NCI-H1092 (cell line): ENCODE measurements around the gene KNG1.
A peak's percentile ranks its signal among the peaks of the same experiment; 100 is the strongest.

Experiments used
- DNase-seq: peaks from one replicate; lab custom pipeline; 2025; lab: John Stamatoyannopoulos, UW

The KNG1 gene

DNA sequence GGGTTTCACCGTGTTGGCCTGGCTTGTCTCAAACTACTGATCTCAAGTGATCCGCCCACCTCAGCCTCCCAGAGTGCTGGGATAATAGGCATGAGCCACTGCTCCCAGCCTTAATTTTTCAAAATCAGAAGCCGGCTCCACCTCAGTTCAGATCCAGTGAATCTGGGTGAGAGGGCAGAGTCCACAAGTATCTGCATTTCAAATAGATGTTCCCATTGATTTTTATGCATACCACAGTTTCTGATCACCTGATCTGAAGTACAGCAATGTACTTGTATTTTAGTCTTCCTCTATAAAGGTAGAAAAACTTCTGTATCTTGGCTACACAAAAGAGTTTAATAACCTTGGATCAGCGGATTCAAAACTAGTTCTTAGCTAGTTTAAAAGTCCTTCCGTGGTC lies 62.0 kb downstream of the KNG1 start:
- DNase-seq, result no peak

- DNase-seq, result no peak
Observed at GRCh38 chr3:186782542-186783057, 65.4 kb downstream of the KNG1 start.

DNA sequence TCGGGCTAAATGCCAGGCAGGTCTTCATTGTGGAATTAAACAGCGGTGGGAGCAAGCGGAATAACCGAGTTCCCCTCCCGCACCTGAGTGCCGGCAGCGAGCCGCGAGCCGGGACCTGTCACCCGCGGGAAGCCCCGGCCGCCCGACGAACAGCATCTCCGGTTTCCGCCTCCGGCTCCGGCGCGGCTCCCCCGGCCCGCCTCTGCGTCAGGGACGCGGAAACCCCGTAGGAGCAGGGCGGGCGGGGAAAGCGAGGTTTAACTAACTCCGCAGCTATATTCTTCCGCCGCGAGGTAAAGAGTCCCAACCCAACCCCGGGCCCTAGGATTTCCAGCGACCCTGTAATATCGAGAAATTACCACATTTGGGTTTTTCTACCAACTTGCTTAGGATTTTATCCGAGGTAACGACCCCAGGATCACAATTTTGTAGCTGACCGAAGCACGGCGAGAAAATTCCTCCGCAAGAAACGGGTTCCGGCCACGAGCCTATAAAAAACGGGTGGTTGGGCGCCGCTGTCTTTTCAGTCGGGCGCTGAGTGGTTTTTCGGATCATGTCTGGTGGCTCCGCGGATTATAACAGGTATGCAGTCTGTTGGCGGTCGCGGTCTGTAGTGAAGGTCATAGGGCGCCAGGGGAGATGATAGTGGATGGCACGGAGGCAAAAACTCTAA lies 66.0 kb downstream of the KNG1 start, which contains the start of gene EIF4A2:
TSS of gene EIF4A2 (plus strand) at position 520 of the 673 bp plus-strand sequence. CDS start at position 554, 34 bp downstream.
- peak; percentile 86 for DNase-seq

- peak; percentile 73 for DNase-seq
Observed at GRCh38 chr3:186783731-186784515, 66.8 kb downstream of the KNG1 start.

- DNase-seq, result no peak
Observed at GRCh38 chr3:186784820-186785494, 67.8 kb downstream of the KNG1 start.

DNA sequence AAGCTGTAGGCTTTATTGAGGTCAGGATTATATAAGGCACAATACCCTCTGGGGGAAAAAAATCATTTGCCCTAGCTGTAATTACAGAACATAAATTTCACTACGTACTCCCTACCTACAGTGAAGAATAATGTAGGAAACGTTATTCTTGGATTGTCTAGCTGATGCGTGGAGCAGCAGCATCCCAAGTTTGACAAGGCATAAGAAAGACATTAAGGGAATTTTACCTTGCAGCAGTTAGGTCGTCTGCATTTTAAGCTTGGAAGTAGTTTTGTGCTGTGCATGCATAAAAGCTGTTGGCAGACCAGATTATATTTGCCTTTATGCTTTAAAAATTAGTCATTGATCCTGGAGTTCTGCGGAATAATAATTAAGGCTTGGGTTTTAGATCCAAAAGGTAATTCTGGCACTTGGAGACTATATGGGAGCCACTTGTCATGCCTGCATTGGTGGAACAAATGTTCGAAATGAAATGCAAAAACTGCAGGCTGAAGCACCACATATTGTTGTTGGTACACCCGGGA lies 68.4 kb downstream of the KNG1 start:
- DNase-seq, result no peak

DNA sequence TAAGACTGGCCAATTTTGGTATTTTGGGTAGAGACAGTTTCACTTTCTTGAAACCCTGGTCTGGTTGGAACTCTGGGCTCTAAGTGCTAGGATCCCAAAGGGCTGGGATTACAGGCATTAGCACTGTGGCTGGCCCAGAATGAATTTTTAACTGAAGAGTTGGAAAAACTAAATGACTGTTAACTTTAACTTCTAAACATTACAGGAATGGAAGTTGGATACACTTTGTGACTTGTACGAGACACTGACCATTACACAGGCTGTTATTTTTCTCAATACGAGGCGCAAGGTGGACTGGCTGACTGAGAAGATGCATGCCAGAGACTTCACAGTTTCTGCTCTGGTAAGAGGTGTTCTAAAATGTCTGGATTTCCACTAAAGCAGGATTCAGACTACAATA lies 69.8 kb downstream of the KNG1 start:
- no peak for DNase-seq

DNA sequence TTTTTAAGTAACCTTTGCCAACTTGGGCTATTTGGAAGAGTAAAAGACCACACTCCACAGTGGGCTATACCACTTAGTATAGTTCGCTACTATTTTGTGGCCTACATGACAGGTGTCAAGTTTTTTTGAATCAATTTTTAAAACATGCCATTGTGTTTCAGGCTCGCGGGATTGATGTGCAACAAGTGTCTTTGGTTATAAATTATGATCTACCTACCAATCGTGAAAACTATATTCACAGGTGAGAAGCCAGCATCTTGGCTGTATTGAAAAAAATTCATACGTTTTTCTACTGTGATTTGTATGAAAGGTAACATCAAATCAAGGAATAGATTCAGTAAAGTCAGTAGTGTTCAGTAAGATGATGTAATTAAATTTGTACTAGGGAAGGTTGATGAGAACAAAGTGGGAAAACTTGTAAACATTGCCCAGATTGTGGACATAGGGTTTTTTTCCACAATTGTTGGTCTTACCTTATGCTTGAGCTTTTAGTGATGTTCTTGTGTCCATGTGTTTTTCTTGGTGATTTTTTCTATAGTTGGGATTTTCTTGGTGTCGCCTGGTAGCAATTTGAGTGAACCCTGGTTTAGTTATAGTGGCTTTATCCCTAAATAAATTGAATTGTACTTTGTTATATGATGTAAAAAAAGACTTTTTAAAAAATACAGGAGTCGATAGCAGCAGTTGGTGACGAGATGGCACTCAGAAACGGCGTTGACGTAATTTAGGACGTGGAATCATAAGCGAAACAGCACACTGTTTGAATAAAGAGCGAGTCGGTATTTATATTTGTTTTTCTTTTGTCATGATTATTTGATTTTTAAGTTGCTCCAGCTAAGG lies 70.7 kb downstream of the KNG1 start:
- DNase-seq, result no peak

DNA sequence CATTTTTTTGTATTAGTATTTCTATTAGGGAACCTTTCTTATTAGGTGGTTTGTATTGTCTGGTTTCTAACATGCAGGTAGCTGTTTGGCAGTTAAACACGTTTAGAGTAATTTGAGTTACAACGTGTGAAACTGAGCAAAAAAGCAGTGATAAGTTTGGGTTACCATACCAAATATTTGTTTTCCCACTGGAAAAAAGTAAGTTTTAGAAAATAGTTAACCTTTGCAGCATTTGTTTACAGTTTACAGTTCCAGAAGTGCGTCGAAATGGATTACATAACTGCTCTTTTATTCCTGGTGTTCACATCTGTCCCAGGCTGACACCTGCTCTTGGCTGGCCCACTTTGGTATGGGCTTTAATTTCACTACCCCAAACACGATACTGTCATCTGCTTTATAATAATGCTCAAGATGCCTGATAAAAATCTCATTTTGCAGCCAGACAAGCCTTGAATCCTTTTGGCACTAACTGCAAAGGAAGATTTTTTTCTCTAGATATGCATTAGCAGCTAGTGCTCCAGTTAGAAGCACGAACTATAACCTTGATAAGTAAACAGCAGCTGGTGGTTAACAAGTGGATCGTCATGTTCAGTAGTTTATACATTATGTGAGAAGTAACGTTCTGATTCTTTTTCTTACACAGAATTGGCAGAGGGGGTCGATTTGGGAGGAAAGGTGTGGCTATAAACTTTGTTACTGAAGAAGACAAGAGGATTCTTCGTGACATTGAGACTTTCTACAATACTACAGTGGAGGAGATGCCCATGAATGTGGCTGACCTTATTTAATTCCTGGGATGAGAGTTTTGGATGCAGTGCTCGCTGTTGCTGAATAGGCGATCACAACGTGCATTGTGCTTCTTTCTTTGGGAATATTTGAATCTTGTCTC lies 71.6 kb downstream of the KNG1 start:
- DNase-seq, result no peak

DNA sequence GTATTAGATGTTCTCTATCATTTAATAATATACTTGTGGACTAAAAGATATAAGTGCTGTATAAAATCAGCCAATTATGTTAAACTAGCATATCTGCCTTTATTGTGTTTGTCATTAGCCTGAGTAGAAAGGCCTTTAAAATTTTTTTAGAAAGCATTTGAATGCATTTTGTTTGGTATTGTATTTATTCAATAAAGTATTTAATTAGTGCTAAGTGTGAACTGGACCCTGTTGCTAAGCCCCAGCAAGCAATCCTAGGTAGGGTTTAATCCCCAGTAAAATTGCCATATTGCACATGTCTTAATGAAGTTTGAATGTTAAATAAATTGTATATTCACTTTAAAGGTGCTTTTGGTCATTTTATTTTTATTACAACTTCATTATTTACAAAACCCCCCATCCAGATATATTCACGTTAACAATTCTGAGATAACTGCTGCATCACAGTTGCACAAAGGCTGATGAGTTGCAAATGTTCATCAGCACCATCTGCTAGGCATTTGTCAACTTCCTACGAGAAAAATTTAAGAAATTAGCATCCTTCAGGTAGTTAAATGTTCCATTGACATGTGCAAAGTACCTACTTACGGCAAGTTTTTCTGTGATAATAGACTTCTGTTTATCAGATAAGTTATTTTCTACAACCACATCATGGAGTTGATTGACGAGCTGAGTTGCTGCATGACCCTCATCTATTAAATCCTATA lies 72.5 kb downstream of the KNG1 start:
- no peak for DNase-seq

- no peak for DNase-seq
Observed at GRCh38 chr3:186790261-186790981, 73.3 kb downstream of the KNG1 start.
